HEK293 (cell line): Measurements from ENCODE around the gene KRTAP5-8.

Source experiments
- CTCF ChIA-PET: fragments of 350-600 bp; formaldehyde crosslinking; extraction: SDS; loops from one replicate; lab custom pipeline; 2021; ENCODE audit warnings: antibody characterized with exemption; lab: Yijun Ruan, JAX
- POLR2A ChIA-PET: fragments of 300-600 bp; formaldehyde crosslinking; extraction: SDS; loops from one replicate; lab custom pipeline; 2020; ENCODE audit warnings: antibody characterized with exemption, inconsistent platforms; lab: Yijun Ruan, JAX
- H3K27ac ChIP-seq: fragments of 200-500 bp; sonication (Bioruptor generic); 2 replicates; pipeline ENCODE4 v1.5.1; 2014; ENCODE audit warnings: low read depth, low read length, control low read depth, inconsistent platforms; ENCODE audit errors: extremely low read depth
- H3K36me3 ChIP-seq, 2 experiments: fragments of 200-500 bp in 1 of 2; sonication (Bioruptor generic) in 1 of 2; 1 replicate in 1 of 2; 2 replicates in 1 of 2; pipeline ENCODE4 v1.5.1; 2014 to 2017; ENCODE audit warnings: inconsistent platforms in 2 of 2, low read length in 2 of 2; ENCODE audit not compliant: control insufficient read depth in 2 of 2, insufficient read depth in 1 of 2
- H3K4me1 ChIP-seq: fragments of 200-500 bp; sonication (Bioruptor generic); 2 replicates; pipeline ENCODE4 v1.5.1; 2014; ENCODE audit warnings: mild to moderate bottlenecking, low read length, inconsistent platforms; ENCODE audit not compliant: control insufficient read depth, insufficient read depth
- H3K4me3 ChIP-seq: 2 replicates; pipeline ENCODE4 v1.5.1; 2011; ENCODE audit warnings: low read depth, mild to moderate bottlenecking, control low read depth, low read length, moderate library complexity
- H3K9me3 ChIP-seq: fragments of 200-500 bp; sonication (Bioruptor generic); 2 replicates; pipeline ENCODE4 v1.5.1; 2014; ENCODE audit warnings: low read depth, low read length, inconsistent platforms; ENCODE audit not compliant: control insufficient read depth, insufficient read depth
- BCL11A ChIP-seq: fragments of 450-650 bp; formaldehyde crosslinking; IDR thresholded peaks from 2 replicates; pipeline ENCODE4 v1.5.1; 2016; ENCODE audit warnings: low read depth, missing biosample characterization, missing genetic modification characterization
- BCL6B ChIP-seq: fragments of 450-650 bp; formaldehyde crosslinking; IDR thresholded peaks from 2 replicates; pipeline ENCODE4 v1.5.1; 2017; ENCODE audit warnings: missing biosample characterization, missing genetic modification characterization
- EGR2 ChIP-seq: fragments of 450-650 bp; formaldehyde crosslinking; IDR thresholded peaks from 2 replicates; pipeline ENCODE4 v1.5.1; 2016; ENCODE audit warnings: low read depth, missing biosample characterization, missing genetic modification characterization
- KLF1 ChIP-seq: fragments of 450-650 bp; formaldehyde crosslinking; IDR thresholded peaks from 2 replicates; pipeline ENCODE4 v1.5.1; 2016; ENCODE audit warnings: missing biosample characterization, missing genetic modification characterization
- YY1 ChIP-seq: fragments of 450-650 bp; formaldehyde crosslinking; IDR thresholded peaks from 2 replicates; pipeline ENCODE4 v1.5.1; 2018; ENCODE audit warnings: missing biosample characterization, missing genetic modification characterization
- ZFP41 ChIP-seq: fragments of 450-650 bp; formaldehyde crosslinking; IDR thresholded peaks from 2 replicates; pipeline ENCODE4 v1.5.1; 2016; ENCODE audit warnings: missing biosample characterization, missing genetic modification characterization, borderline replicate concordance
- ZNF239 ChIP-seq: fragments of 450-650 bp; formaldehyde crosslinking; IDR thresholded peaks from 2 replicates; pipeline ENCODE4 v1.5.1; 2016; ENCODE audit warnings: missing biosample characterization, missing genetic modification characterization
- ZNF266 ChIP-seq: fragments of 450-650 bp; formaldehyde crosslinking; IDR thresholded peaks from 2 replicates; pipeline ENCODE4 v1.5.1; 2016; ENCODE audit warnings: missing biosample characterization, missing genetic modification characterization, low read depth
- ZNF324 ChIP-seq: fragments of 450-650 bp; formaldehyde crosslinking; IDR thresholded peaks from 2 replicates; pipeline ENCODE4 v1.5.1; 2016; ENCODE audit warnings: missing biosample characterization, missing genetic modification characterization
- ZNF473 ChIP-seq: fragments of 450-650 bp; formaldehyde crosslinking; IDR thresholded peaks from 2 replicates; pipeline ENCODE4 v1.5.1; 2017; ENCODE audit warnings: missing biosample characterization, missing genetic modification characterization
- ZNF488 ChIP-seq: fragments of 450-650 bp; formaldehyde crosslinking; IDR thresholded peaks from 2 replicates; pipeline ENCODE4 v1.5.1; 2016; ENCODE audit warnings: missing biosample characterization, missing genetic modification characterization
- ZNF596 ChIP-seq: fragments of 450-650 bp; IDR thresholded peaks from 2 replicates; pipeline ENCODE4 v1.5.0; 2018; ENCODE audit warnings: missing biosample characterization, mild to moderate bottlenecking, missing genetic modification characterization, moderate library complexity
- ZNF621 ChIP-seq: fragments of 450-650 bp; formaldehyde crosslinking; IDR thresholded peaks from 2 replicates; pipeline ENCODE4 v1.5.1; 2017; ENCODE audit warnings: missing biosample characterization, missing genetic modification characterization
- ZNF639 ChIP-seq: fragments of 450-650 bp; formaldehyde crosslinking; IDR thresholded peaks from 2 replicates; pipeline ENCODE4 v1.5.1; 2016; ENCODE audit warnings: missing biosample characterization, missing genetic modification characterization
- ZSCAN18 ChIP-seq: fragments of 450-650 bp; formaldehyde crosslinking; IDR thresholded peaks from 2 replicates; pipeline ENCODE4 v1.5.1; 2016; ENCODE audit warnings: missing biosample characterization, missing genetic modification characterization
- ZSCAN30 ChIP-seq: fragments of 450-650 bp; IDR thresholded peaks from 2 replicates; pipeline ENCODE4 v1.5.1; 2018; ENCODE audit warnings: missing biosample characterization, mild to moderate bottlenecking, missing genetic modification characterization, moderate library complexity
- TF ChIP-seq, protein P1 (sequence below): fragments of 450-650 bp; formaldehyde crosslinking; IDR thresholded peaks from 2 replicates; pipeline ENCODE4 v1.5.0; 2017; ENCODE audit warnings: missing biosample characterization, missing genetic modification characterization, borderline replicate concordance
- TF ChIP-seq, protein P2 (sequence below): fragments of 450-650 bp; formaldehyde crosslinking; IDR thresholded peaks from 2 replicates; pipeline ENCODE4 v1.5.1; 2016; ENCODE audit warnings: missing biosample characterization, missing genetic modification characterization
- TF ChIP-seq, protein P3 (sequence below): IDR thresholded peaks from 2 replicates; pipeline ENCODE4 v1.6.1; 2011; ENCODE audit warnings: mild to moderate bottlenecking, low read depth, low read length, borderline replicate concordance
- TF ChIP-seq, protein P4 (sequence below): fragments of 450-650 bp; formaldehyde crosslinking; IDR thresholded peaks from 2 replicates; pipeline ENCODE4 v1.5.1; 2017; ENCODE audit warnings: missing biosample characterization, missing genetic modification characterization

The KRTAP5-8 gene

GRCh38 chr11:71538666-71538990 lies 803 bp downstream of the KRTAP5-8 start:
- H3K9me3 ChIP-seq = no peaks in the 10 kb centered on the region
- H3K4me1 ChIP-seq = no peaks in the 10 kb centered on the region
- CTCF ChIA-PET = no interaction called here
- H3K36me3 ChIP-seq = no peaks in the 10 kb centered on the region
- TF ChIP-seq ZSCAN18 (tag by site-specific recombination) (no peak), ZNF324 (no peak), ZNF621 (tag by site-specific recombination) (no peak), BCL6B (tag by site-specific recombination) (no peak), ZNF596 (no peak), BCL11A (no peak), KLF1 (no peak), ZNF639 (no peak), YY1 (tag by site-specific recombination) (no peak), ZSCAN30 (tag by site-specific recombination) (no peak), ZFP41 (tag by site-specific recombination) (no peak), ZNF239 (tag by site-specific recombination) (no peak), ZNF266 (no peak), ZNF473 (no peak), ZNF488 (tag by site-specific recombination) (no peak), EGR2 (tag by site-specific recombination) (no peak)
- TF ChIP-seq, protein P1, sequence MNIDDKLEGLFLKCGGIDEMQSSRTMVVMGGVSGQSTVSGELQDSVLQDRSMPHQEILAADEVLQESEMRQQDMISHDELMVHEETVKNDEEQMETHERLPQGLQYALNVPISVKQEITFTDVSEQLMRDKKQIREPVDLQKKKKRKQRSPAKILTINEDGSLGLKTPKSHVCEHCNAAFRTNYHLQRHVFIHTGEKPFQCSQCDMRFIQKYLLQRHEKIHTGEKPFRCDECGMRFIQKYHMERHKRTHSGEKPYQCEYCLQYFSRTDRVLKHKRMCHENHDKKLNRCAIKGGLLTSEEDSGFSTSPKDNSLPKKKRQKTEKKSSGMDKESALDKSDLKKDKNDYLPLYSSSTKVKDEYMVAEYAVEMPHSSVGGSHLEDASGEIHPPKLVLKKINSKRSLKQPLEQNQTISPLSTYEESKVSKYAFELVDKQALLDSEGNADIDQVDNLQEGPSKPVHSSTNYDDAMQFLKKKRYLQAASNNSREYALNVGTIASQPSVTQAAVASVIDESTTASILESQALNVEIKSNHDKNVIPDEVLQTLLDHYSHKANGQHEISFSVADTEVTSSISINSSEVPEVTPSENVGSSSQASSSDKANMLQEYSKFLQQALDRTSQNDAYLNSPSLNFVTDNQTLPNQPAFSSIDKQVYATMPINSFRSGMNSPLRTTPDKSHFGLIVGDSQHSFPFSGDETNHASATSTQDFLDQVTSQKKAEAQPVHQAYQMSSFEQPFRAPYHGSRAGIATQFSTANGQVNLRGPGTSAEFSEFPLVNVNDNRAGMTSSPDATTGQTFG (tag by site-specific recombination) = no peak
- TF ChIP-seq, protein P2, sequence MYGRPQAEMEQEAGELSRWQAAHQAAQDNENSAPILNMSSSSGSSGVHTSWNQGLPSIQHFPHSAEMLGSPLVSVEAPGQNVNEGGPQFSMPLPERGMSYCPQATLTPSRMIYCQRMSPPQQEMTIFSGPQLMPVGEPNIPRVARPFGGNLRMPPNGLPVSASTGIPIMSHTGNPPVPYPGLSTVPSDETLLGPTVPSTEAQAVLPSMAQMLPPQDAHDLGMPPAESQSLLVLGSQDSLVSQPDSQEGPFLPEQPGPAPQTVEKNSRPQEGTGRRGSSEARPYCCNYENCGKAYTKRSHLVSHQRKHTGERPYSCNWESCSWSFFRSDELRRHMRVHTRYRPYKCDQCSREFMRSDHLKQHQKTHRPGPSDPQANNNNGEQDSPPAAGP (tag by site-specific recombination) = no peak
- TF ChIP-seq, protein P3, sequence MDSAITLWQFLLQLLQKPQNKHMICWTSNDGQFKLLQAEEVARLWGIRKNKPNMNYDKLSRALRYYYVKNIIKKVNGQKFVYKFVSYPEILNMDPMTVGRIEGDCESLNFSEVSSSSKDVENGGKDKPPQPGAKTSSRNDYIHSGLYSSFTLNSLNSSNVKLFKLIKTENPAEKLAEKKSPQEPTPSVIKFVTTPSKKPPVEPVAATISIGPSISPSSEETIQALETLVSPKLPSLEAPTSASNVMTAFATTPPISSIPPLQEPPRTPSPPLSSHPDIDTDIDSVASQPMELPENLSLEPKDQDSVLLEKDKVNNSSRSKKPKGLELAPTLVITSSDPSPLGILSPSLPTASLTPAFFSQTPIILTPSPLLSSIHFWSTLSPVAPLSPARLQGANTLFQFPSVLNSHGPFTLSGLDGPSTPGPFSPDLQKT = no peak
- TF ChIP-seq, protein P4, sequence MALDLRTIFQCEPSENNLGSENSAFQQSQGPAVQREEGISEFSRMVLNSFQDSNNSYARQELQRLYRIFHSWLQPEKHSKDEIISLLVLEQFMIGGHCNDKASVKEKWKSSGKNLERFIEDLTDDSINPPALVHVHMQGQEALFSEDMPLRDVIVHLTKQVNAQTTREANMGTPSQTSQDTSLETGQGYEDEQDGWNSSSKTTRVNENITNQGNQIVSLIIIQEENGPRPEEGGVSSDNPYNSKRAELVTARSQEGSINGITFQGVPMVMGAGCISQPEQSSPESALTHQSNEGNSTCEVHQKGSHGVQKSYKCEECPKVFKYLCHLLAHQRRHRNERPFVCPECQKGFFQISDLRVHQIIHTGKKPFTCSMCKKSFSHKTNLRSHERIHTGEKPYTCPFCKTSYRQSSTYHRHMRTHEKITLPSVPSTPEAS (tag by site-specific recombination) = no peak
- POLR2A ChIA-PET = no interaction called here
- H3K4me3 ChIP-seq = no peak overlapping the region
- H3K27ac ChIP-seq = no peak overlapping the region
